Activated CD8-positive, alpha-beta T cell treated with anti-CD3 and anti-CD28 coated beads for 36 hours (primary cell): ENCODE data around the gene CASP6. TPM values are rescaled to one million over a fixed set of nuclear protein-coding genes. Genes with fewer than 3 reads are reported as not detected.
A peak's percentile ranks its signal among the peaks of the same experiment; 100 is the strongest.

Experiments used
- ATAC-seq: fragments of 200-7000 bp; cut with Tn5 transposase; one replicate; pipeline ENCODE4 v1.10.0; 2021; ENCODE audit warnings: mild to moderate bottlenecking, moderate library complexity
- CTCF ChIA-PET: fragments of 350-600 bp; sonication (Branson Sonifier 250); formaldehyde crosslinking; loops from one replicate; lab custom pipeline; 2021; ENCODE audit warnings: antibody characterized with exemption; lab: Charles Lee
- POLR2A ChIA-PET: fragments of 350-600 bp; sonication (Branson Sonifier 250); formaldehyde crosslinking; loops from one replicate; lab custom pipeline; 2021; ENCODE audit warnings: antibody characterized with exemption; lab: Charles Lee
- DNase-seq: peaks from one replicate; pipeline ENCODE4 v3.0.0-alpha.2; 2020
- H3K27ac Mint-ChIP-seq: one replicate; pipeline ENCODE4 v1.8.0; 2021; ENCODE audit warnings: mild to moderate bottlenecking, mixed read lengths
- H3K27me3 Mint-ChIP-seq: one replicate; pipeline ENCODE4 v1.8.0; 2021; ENCODE audit warnings: mixed read lengths
- H3K36me3 Mint-ChIP-seq: one replicate; pipeline ENCODE4 v1.8.0; 2021; ENCODE audit warnings: low read depth, mixed read lengths
- H3K4me1 Mint-ChIP-seq: one replicate; pipeline ENCODE4 v1.8.0; 2021; ENCODE audit warnings: low read depth, mixed read lengths
- H3K4me3 Mint-ChIP-seq: one replicate; pipeline ENCODE4 v1.8.0; 2021; ENCODE audit warnings: mild to moderate bottlenecking, moderate library complexity, mixed read lengths
- H3K9me3 Mint-ChIP-seq: one replicate; pipeline ENCODE4 v1.8.0; 2021; ENCODE audit warnings: mixed read lengths
- CTCF ChIP-seq: fragments of 200-600 bp; IDR thresholded peaks from one replicate; pipeline ENCODE4 v1.8.0; 2022; ENCODE audit warnings: antibody characterized with exemption, mild to moderate bottlenecking
- intact Hi-C: fragments of 100-400 bp; cut with micrococcal nuclease; formaldehyde crosslinking; loops from one replicate; pipeline ENCODE4 v1.10.0; 2022
- total RNA-seq, 2 experiments: library from RNA; stranded (reverse); gene quantifications; one replicate each; pipeline ENCODE4 v1.2.3, GENCODE V29; 2021

The CASP6 gene
- total RNA-seq, 2 experiments from 2014 or later = 19.1 to 28.3 TPM

- intact Hi-C loops = loop anchor here (5.0 kb wide), 1 partner anchor 231 kb away; no protein-coding TSS in a partner anchor
- ChIA-PET POLR2A (no interaction called here), CTCF (interaction anchor here (1.6 kb wide), 1 partner anchor 100 kb away, joined by 3 read pairs; no protein-coding TSS in a partner anchor)
Measured at GRCh38 chr4:109657854-109658418, 45.3 kb downstream of the CASP6 start.

GRCh38 chr4:109655396-109655795 lies 47.8 kb downstream of the CASP6 start:
- no peak for TF ChIP-seq CTCF
- intact Hi-C loops = loop anchor here (5.0 kb wide), 1 partner anchor 228 kb away; no protein-coding TSS in a partner anchor
- ChIA-PET POLR2A (interaction anchor here (0.7 to 1.7 kb wide), 2 partner anchors 48 to 96 kb away, joined by 3 to 5 read pairs; partner anchors contain the start of gene CASP6), CTCF (interaction anchor here (0.9 to 1.4 kb wide), 2 partner anchors 8 to 27 kb away, joined by 4 read pairs; no protein-coding TSS in a partner anchor)
- Mint-ChIP-seq H3K27ac (peak overlapping the region; percentile 49), H3K9me3 (peaks cover 13% of the 10 kb centered on the region), H3K4me3 (no peak overlapping the region), H3K4me1 (peaks cover 42% of the 10 kb centered on the region), H3K27me3 (no peaks in the 10 kb centered on the region), H3K36me3 (peaks cover 21% of the 10 kb centered on the region)
- DNase-seq (no peak), ATAC-seq (no peak)

More at GRCh38 chr4:109657854-109658418, 45.3 kb downstream of the CASP6 start:
- peaks cover 33% of the 10 kb centered on the region for H3K4me1 Mint-ChIP-seq
- no peak overlapping the region for H3K4me3 Mint-ChIP-seq
- peaks cover 2% of the 10 kb centered on the region for H3K9me3 Mint-ChIP-seq
- DNase-seq (no peak), ATAC-seq (no peak)
- H3K27me3 Mint-ChIP-seq = no peaks in the 10 kb centered on the region
- no peak for TF ChIP-seq CTCF
- peak overlapping the region; percentile 42 for H3K27ac Mint-ChIP-seq
- H3K36me3 Mint-ChIP-seq = peaks cover 11% of the 10 kb centered on the region

GRCh38 chr4:109649872-109650271 lies 53.4 kb downstream of the CASP6 start:
- CTCF ChIA-PET = no interaction called here
- TF ChIP-seq CTCF = no peak
- Mint-ChIP-seq H3K9me3 (peaks cover 23% of the 10 kb centered on the region), H3K4me3 (no peak overlapping the region), H3K4me1 (peaks cover 41% of the 10 kb centered on the region), H3K27ac (peak overlapping the region; percentile 79), H3K36me3 (peaks cover 38% of the 10 kb centered on the region), H3K27me3 (no peaks in the 10 kb centered on the region)
- peak; percentile 43 for DNase-seq
- ATAC-seq = peak; percentile 60
- intact Hi-C loops = loop anchor here (5.0 kb wide), 1 partner anchor 88 kb away; the partner anchor contains the start of gene MCUB
- POLR2A ChIA-PET = interaction anchor here (1.2 kb wide), 1 partner anchor 86 kb away, joined by 3 read pairs; no protein-coding TSS in a partner anchor

GRCh38 chr4:109648997-109649575 lies 54.2 kb downstream of the CASP6 start:
- H3K9me3 Mint-ChIP-seq = peaks cover 23% of the 10 kb centered on the region
- ATAC-seq = no peak
- intact Hi-C loops = loop anchor here (5.0 kb wide), 1 partner anchor 87 kb away; the partner anchor contains the start of gene MCUB
- POLR2A ChIA-PET = interaction anchor here (0.6 to 1.5 kb wide), 3 partner anchors 54 to 967 kb away, joined by 3 to 7 read pairs (median 3); partner anchors contain the start of gene CASP6
- H3K27ac Mint-ChIP-seq = peak overlapping the region; percentile 79
- H3K4me1 Mint-ChIP-seq = peaks cover 37% of the 10 kb centered on the region
- H3K4me3 Mint-ChIP-seq = peak overlapping the region; percentile 3
- no peaks in the 10 kb centered on the region for H3K27me3 Mint-ChIP-seq
- CTCF ChIA-PET = interaction anchor here (0.6 to 1.3 kb wide), 3 partner anchors 55 to 89 kb away, joined by 3 to 4 read pairs (median 4); partner anchors contain the start of genes CASP6 and MCUB
- TF ChIP-seq CTCF = no peak
- no peak for DNase-seq
- peaks cover 34% of the 10 kb centered on the region for H3K36me3 Mint-ChIP-seq
